ENCODE results near the gene PDXK.

DNA sequence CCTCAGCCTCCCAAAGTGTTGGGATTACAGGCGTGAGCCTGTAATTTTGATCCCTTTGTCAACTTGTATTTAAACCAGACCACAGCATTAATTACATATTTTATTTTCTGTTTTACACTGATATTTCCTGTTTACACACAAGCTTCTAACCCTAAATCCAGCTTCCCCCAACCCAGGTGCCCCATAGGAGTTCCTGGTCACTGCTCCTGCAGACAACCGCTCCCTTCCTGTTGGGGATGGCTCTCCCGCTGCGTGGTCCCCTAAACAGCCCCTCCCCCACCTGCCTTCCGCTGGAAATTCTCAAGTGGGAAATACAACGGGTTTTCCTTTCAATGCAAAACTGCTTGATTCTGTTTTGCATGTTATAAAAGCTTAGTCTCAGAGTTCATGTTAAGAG lies 53.5 kb downstream of the PDXK start:
- TF ChIP-seq, protein P1, sequence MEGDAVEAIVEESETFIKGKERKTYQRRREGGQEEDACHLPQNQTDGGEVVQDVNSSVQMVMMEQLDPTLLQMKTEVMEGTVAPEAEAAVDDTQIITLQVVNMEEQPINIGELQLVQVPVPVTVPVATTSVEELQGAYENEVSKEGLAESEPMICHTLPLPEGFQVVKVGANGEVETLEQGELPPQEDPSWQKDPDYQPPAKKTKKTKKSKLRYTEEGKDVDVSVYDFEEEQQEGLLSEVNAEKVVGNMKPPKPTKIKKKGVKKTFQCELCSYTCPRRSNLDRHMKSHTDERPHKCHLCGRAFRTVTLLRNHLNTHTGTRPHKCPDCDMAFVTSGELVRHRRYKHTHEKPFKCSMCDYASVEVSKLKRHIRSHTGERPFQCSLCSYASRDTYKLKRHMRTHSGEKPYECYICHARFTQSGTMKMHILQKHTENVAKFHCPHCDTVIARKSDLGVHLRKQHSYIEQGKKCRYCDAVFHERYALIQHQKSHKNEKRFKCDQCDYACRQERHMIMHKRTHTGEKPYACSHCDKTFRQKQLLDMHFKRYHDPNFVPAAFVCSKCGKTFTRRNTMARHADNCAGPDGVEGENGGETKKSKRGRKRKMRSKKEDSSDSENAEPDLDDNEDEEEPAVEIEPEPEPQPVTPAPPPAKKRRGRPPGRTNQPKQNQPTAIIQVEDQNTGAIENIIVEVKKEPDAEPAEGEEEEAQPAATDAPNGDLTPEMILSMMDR (IDR thresholded peaks at IDR 0.05): no peak
- no peak for TF ChIP-seq RXRA (IDR thresholded peaks at IDR 0.05; ENCODE audit: borderline replicate concordance, low read depth)

Measured in SK-N-SH (cell line).